Keratinocyte (primary cell): Measurements from ENCODE around the gene AOX1. TPM values are rescaled to one million over a fixed set of nuclear protein-coding genes. Genes with fewer than 3 reads are reported as not detected.

Source experiments
- DNase-seq: peaks from one replicate; pipeline ENCODE4 v3.0.0-alpha.2; 2011; ENCODE audit warnings: low read depth, missing footprints, low spot score
- FAIRE-seq: peaks from 2 replicates; lab custom pipeline; 2011; peaks lifted over from hg19 to GRCh38; lab: Jason Lieb, UNC
- H2AFZ ChIP-seq: 2 replicates; pipeline ENCODE4 v1.6.0; 2012; ENCODE audit warnings: low read length, control low read depth, inconsistent platforms; ENCODE audit not compliant: control insufficient read depth
- H3K27ac ChIP-seq: 2 replicates; pipeline ENCODE4 v1.5.1; 2011; ENCODE audit warnings: low read length; ENCODE audit not compliant: control insufficient read depth, insufficient read depth
- H3K27me3 ChIP-seq: 3 replicates; pipeline ENCODE4 v1.6.0; 2011; ENCODE audit warnings: low read length; ENCODE audit not compliant: control insufficient read depth, insufficient read depth; ENCODE audit errors: extremely low read depth
- H3K36me3 ChIP-seq, 2 experiments: 2 replicates in 1 of 2; 3 replicates in 1 of 2; pipeline ENCODE4 v1.5.1; 2011; ENCODE audit warnings: low read length in 2 of 2, mild to moderate bottlenecking in 1 of 2; ENCODE audit not compliant: control insufficient read depth in 2 of 2, insufficient read depth in 2 of 2; ENCODE audit errors: extremely low read depth in 1 of 2
- H3K4me1 ChIP-seq: 3 replicates; pipeline ENCODE4 v1.5.1; 2011; ENCODE audit warnings: low read length; ENCODE audit not compliant: control insufficient read depth, insufficient read depth; ENCODE audit errors: extremely low read depth
- H3K4me2 ChIP-seq: 3 replicates; pipeline ENCODE4 v1.6.0; 2011; ENCODE audit warnings: low read depth, low read length; ENCODE audit not compliant: control insufficient read depth, insufficient read depth; ENCODE audit errors: extremely low read depth
- H3K4me3 ChIP-seq, 3 experiments: fragments of 200-600 bp in 1 of 3; sonication (generic) in 1 of 3; 2 replicates in 2 of 3; 3 replicates in 1 of 3; pipeline ENCODE4 v1.5.1; 2011 to 2016; ENCODE audit warnings: low read length in 3 of 3, mild to moderate bottlenecking in 3 of 3, control low read depth in 2 of 3, inconsistent platforms in 1 of 3, low read depth in 1 of 3, mixed read lengths in 1 of 3, mixed run types in 1 of 3, moderate library complexity in 1 of 3; ENCODE audit not compliant: control insufficient read depth in 2 of 3, insufficient read depth in 2 of 3; ENCODE audit errors: extremely low read depth in 1 of 3
- H3K79me2 ChIP-seq: 2 replicates; pipeline ENCODE4 v1.6.0; 2012; ENCODE audit warnings: low read length; ENCODE audit not compliant: control insufficient read depth, insufficient read depth
- H3K9ac ChIP-seq: 3 replicates; pipeline ENCODE4 v1.6.0; 2011; ENCODE audit warnings: low read length; ENCODE audit not compliant: control insufficient read depth, insufficient read depth; ENCODE audit errors: extremely low read depth
- H3K9me1 ChIP-seq: 3 replicates; pipeline ENCODE4 v1.6.0; 2011; ENCODE audit warnings: low read length; ENCODE audit not compliant: control insufficient read depth, insufficient read depth; ENCODE audit errors: extremely low read depth
- H3K9me3 ChIP-seq: 2 replicates; pipeline ENCODE4 v1.5.1; 2012; ENCODE audit warnings: low read depth, low read length; ENCODE audit not compliant: control insufficient read depth
- H4K20me1 ChIP-seq: 3 replicates; pipeline ENCODE4 v1.6.0; 2011; ENCODE audit warnings: low read length; ENCODE audit not compliant: control insufficient read depth, insufficient read depth; ENCODE audit errors: extremely low read depth
- EZH2 ChIP-seq: IDR thresholded peaks from one replicate; pipeline ENCODE4 v1.6.1; 2012; ENCODE audit warnings: inconsistent platforms, mild to moderate bottlenecking, low read length, moderate library complexity
- dilution Hi-C: fragments of 300-500 bp; cut with MboI; formaldehyde crosslinking; loops from one replicate; pipeline ENCODE4 v1.7.0; 2020; ENCODE audit warnings: low sequenced_read_pairs; ENCODE audit not compliant: extremely low pct_ligation_motif_present
- polyA plus RNA-seq, 5 experiments: library from polyadenylated mRNA; depleted of rRNA in 3 of 5; stranded (reverse) in 3 of 5; stranded (forward) in 1 of 5; unstranded in 1 of 5; fragments of >200 nt; gene quantifications; 1 replicate in 1 of 5; 2 replicates in 3 of 5; 3 replicates in 1 of 5; pipeline versions ENCODE4 v1.2.1 to v1.2.3, GENCODE V29; 2011 to 2012; ENCODE audit warnings: missing spikeins in 2 of 5, low read depth in 1 of 5, low replicate concordance in 1 of 5
- TF ChIP-seq, protein P1 (sequence below), 3 experiments: IDR thresholded peaks in 1 of 3; conservative IDR thresholded peaks in 1 of 3; optimal IDR thresholded peaks in 1 of 3; 2 replicates in 2 of 3; 3 replicates in 1 of 3; pipeline versions ENCODE3 to v1.5.1; 2011; ENCODE audit warnings: low read length in 3 of 3, mild to moderate bottlenecking in 3 of 3, moderate library complexity in 2 of 3, control low read depth in 1 of 3, inconsistent platforms in 1 of 3; ENCODE audit not compliant: insufficient read depth in 2 of 3; ENCODE audit errors: extremely low read depth in 1 of 3

AOX1 gene
- polyA plus RNA-seq, 1 donor (not counting 4 experiments of a cell fraction or from before 2014, with no cell fraction given) = 12.2 TPM

DNA sequence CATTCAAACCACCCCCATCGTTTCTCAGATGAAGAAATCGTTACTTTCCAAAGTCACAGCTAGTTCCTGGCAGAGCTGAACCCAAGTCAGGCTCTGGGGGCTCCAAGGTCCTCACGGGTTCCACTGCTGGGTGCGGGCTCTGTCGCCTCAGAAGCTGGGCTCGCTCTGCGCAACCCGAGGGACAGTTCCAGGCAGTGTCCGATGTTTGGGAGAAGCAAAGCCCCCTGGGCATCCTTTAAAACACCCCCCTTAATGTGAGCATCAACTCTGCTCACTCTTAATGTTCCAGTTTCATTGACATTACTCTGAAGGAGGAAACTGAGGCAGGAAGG lies 796 bp downstream of the AOX1 start:
- peak overlapping the region; percentile 87 for H2AFZ ChIP-seq
- no peak overlapping the region for H3K4me3 ChIP-seq
- H3K4me1 ChIP-seq = peaks cover 8% of the 10 kb centered on the region
- H4K20me1 ChIP-seq = no peaks in the 10 kb centered on the region
- H3K27me3 ChIP-seq = no peaks in the 10 kb centered on the region
- no peaks in the 10 kb centered on the region for H3K79me2 ChIP-seq
- H3K9me1 ChIP-seq = no peaks in the 10 kb centered on the region
- FAIRE-seq = no peak
- no peaks in the 10 kb centered on the region for H3K36me3 ChIP-seq
- H3K9ac ChIP-seq = no peak overlapping the region
- no peak for DNase-seq
- TF ChIP-seq EZH2 = no peak
- peak overlapping the region; percentile 92 for H3K4me2 ChIP-seq
- no peaks in the 10 kb centered on the region for H3K9me3 ChIP-seq
- dilution Hi-C loops = no loop called here
- H3K27ac ChIP-seq = no peak overlapping the region

DNA sequence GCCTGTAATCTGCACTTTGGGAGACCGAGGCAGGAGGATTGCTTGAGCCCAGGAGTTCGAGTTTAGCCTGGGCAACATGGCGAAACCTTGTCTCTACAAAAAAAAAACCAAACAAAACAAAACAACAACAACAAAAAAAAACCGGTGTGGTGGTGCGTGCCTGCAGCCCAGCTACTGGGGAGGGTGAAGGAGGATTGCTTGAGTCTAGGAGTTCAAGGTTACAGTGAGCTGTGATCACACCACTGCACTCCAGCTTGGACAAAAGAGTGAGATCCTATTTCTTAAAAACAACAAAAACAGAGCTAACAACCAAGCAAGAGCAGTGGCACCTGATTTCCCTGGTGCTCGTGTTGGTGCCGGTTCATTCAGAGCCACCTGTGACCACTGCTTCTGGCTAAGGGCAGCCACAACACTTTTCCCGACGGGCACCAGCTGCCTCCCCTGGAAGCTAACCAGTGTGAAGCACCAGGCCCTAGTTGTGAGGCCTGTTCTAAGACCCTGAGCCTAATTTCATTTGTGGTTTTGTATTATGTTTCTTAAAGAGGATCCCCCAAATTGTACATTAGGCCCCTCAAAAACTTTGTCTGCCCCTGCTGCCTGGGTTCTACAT lies 1.3 kb downstream of the AOX1 start:
- DNase-seq = no peak
- H3K9me1 ChIP-seq = no peaks in the 10 kb centered on the region
- TF ChIP-seq, protein P1, sequence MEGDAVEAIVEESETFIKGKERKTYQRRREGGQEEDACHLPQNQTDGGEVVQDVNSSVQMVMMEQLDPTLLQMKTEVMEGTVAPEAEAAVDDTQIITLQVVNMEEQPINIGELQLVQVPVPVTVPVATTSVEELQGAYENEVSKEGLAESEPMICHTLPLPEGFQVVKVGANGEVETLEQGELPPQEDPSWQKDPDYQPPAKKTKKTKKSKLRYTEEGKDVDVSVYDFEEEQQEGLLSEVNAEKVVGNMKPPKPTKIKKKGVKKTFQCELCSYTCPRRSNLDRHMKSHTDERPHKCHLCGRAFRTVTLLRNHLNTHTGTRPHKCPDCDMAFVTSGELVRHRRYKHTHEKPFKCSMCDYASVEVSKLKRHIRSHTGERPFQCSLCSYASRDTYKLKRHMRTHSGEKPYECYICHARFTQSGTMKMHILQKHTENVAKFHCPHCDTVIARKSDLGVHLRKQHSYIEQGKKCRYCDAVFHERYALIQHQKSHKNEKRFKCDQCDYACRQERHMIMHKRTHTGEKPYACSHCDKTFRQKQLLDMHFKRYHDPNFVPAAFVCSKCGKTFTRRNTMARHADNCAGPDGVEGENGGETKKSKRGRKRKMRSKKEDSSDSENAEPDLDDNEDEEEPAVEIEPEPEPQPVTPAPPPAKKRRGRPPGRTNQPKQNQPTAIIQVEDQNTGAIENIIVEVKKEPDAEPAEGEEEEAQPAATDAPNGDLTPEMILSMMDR (optimal IDR thresholded peaks at IDR 0.05 in 1 of 3, IDR thresholded peaks at IDR 0.05 in 1 of 3, conservative IDR thresholded peaks at IDR 0.05 in 1 of 3; ENCODE audit: extremely low read depth in 1 of 3, insufficient read depth in 2 of 3, low read length in 3 of 3) = no peak
- TF ChIP-seq EZH2 = no peak
- H3K4me2 ChIP-seq = no peak overlapping the region
- H3K4me3 ChIP-seq = no peak overlapping the region
- H2AFZ ChIP-seq = no peak overlapping the region
- no peaks in the 10 kb centered on the region for H4K20me1 ChIP-seq
- no peak overlapping the region for H3K27ac ChIP-seq
- dilution Hi-C loops = no loop called here
- H3K36me3 ChIP-seq = no peaks in the 10 kb centered on the region
- H3K79me2 ChIP-seq = no peaks in the 10 kb centered on the region
- H3K9ac ChIP-seq = no peak overlapping the region
- FAIRE-seq = no peak
- peaks cover 8% of the 10 kb centered on the region for H3K4me1 ChIP-seq
- H3K27me3 ChIP-seq = no peaks in the 10 kb centered on the region
- H3K9me3 ChIP-seq = no peaks in the 10 kb centered on the region
